ENCODE results near the gene RGS7.

The RGS7 gene

DNA sequence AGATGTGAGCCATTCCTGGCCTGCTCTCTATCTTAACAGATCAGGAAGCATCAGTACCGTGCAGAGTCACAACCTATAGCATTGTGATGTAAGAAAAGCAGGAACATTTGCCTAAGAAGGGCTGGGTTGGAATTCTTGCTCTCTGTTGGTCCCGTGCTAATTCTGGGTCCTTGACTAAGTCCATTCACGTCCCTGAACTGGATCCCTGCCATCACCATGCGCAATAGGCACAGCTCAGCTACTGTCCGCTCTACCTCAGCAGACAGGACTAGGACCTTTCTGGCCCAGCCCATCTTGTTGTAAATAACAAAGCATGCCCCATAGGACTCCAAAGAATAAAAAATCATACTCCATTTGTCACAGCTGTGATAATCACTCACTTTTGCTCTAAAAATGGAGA is 175.0 kb downstream of the RGS7 start:
- TF ChIP-seq, protein P1, sequence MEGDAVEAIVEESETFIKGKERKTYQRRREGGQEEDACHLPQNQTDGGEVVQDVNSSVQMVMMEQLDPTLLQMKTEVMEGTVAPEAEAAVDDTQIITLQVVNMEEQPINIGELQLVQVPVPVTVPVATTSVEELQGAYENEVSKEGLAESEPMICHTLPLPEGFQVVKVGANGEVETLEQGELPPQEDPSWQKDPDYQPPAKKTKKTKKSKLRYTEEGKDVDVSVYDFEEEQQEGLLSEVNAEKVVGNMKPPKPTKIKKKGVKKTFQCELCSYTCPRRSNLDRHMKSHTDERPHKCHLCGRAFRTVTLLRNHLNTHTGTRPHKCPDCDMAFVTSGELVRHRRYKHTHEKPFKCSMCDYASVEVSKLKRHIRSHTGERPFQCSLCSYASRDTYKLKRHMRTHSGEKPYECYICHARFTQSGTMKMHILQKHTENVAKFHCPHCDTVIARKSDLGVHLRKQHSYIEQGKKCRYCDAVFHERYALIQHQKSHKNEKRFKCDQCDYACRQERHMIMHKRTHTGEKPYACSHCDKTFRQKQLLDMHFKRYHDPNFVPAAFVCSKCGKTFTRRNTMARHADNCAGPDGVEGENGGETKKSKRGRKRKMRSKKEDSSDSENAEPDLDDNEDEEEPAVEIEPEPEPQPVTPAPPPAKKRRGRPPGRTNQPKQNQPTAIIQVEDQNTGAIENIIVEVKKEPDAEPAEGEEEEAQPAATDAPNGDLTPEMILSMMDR (conservative IDR thresholded peaks at IDR 0.05; ENCODE audit: low read depth): no peak
- DNase-seq (ENCODE audit: low spot score): no peak
- H3K27ac ChIP-seq: no peak overlapping the region
- ChIA-PET POLR2A (ENCODE audit: low non-redundant PET) (no interaction called here), CTCF (interaction anchor here (0.6 kb wide), 2 partner anchors 393 to 446 kb away, joined by 3 read pairs; no protein-coding TSS in a partner anchor)

DNA sequence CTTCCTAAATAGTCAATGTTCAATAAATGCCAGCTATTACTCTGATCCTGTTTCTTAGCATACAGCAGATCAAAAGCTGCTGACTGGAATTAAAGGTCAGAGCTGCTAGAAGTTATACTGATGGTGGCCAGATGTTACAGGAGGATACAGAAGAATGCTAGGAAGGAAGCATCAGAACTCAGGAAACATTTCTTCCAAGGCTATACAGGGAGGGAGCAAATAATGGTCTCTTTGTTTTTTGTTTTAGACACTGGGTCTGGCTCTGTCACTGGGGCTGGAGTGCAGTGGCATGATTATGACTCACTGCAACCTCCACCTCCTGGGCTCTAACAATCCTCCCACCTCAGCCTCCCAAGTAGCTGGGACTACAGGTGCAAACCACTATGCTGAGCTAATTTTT is 175.5 kb downstream of the RGS7 start:
- DNase-seq (ENCODE audit: low spot score): no peak
- POLR2A ChIA-PET (ENCODE audit: low non-redundant PET): no interaction called here
- no peak overlapping the region for H3K27ac ChIP-seq
- TF ChIP-seq, protein P1 (conservative IDR thresholded peaks at IDR 0.05; ENCODE audit: low read depth): no peak
- CTCF ChIA-PET: interaction anchor here (0.5 to 0.6 kb wide), 2 partner anchors 59 to 446 kb away, joined by 3 read pairs; no protein-coding TSS in a partner anchor

DNA sequence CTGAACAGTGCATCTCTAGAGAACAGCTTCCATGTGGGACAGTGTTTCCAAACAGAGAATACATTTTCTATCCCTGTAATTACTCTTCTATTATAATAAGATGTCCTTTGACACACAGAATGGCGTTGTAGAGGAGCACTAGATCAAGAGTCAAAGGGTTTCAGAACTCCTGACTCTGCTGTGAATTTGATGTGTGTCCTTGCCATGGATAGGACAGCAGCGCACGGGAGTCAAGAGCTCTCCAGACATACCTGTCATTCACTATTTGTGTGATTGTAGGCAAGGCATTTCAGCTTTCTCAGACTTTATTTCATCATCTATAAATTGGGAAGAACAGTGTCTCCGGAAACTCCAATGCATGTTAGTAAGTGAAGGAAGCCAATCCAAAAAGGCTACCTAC is 176.4 kb downstream of the RGS7 start:
- no peak overlapping the region for H3K27ac ChIP-seq
- no peak for DNase-seq (ENCODE audit: low spot score)
- TF ChIP-seq, protein P1 (conservative IDR thresholded peaks at IDR 0.05; ENCODE audit: low read depth): no peak
- ChIA-PET POLR2A (ENCODE audit: low non-redundant PET) (no interaction called here), CTCF (no interaction called here)

DNA sequence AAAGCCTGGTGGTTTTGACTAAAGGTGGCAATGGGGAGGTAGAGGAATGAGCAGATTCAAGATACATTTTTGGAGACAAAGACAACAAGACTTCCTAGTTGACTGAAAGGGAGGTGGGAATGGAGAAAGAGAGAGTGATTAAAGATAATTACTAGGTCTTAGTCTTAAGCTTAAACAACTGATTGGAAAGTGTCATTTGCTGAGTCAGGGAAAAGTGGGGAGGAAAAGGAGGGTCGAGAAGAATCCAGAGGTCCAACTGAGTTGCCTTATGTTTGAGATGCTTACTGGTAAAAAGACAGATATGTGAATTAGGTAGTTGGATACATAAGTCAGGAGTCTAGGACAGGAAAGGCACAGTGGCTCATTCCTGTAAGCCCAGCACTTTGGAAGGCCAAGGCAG is 179.3 kb downstream of the RGS7 start:
- H3K27ac ChIP-seq: no peak overlapping the region
- ChIA-PET CTCF (no interaction called here), POLR2A (ENCODE audit: low non-redundant PET) (no interaction called here)
- no peak for DNase-seq (ENCODE audit: low spot score)
- TF ChIP-seq, protein P1 (conservative IDR thresholded peaks at IDR 0.05; ENCODE audit: low read depth): no peak

DNA sequence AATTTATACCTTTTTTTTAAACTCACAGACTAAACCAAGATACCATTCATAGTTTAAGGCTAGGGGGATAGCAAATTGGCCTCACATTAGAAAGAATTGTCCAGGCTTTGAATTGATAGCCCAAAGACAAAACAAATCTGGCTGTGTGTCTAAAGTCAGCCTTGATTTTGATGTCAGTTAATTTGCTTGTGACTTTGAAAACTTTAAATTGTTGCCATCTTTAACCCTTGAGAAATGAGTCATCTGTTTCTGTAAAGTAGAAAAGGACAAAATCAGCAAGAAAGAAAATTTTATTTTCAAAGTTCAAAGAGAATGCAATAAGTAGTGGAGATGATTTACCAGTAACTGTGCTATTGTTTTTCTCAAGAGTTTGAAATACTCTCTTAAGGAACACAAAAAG is 184.5 kb downstream of the RGS7 start:
- CTCF ChIA-PET: no interaction called here
- no peak overlapping the region for H3K27ac ChIP-seq
- no peak for DNase-seq (ENCODE audit: low spot score)
- TF ChIP-seq, protein P1 (conservative IDR thresholded peaks at IDR 0.05; ENCODE audit: low read depth): no peak
- POLR2A ChIA-PET (ENCODE audit: low non-redundant PET): no interaction called here

DNA sequence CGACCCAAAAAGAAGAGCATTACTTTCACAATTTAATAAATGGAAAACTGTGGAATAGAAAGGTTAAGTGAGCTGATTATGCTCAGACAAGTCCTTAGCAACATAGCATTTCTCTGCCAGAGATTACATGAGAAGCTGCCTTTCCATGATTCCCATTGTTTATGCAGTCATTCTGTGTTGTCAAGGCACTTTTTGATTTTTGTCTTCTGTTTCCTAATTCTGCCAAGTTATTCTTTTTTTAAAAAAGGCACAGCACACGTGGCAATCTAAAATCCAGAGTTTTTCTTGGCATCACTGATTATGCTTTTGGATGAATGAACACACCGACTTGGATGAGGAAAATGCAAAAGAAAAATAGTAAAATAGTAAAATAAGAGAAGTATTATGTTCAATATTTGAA is 185.0 kb downstream of the RGS7 start:
- CTCF ChIA-PET: no interaction called here

More for the DNA sequence above, 185.0 kb downstream of the RGS7 start:
- TF ChIP-seq, protein P1 (conservative IDR thresholded peaks at IDR 0.05; ENCODE audit: low read depth): no peak
- POLR2A ChIA-PET (ENCODE audit: low non-redundant PET): no interaction called here
- no peak for DNase-seq (ENCODE audit: low spot score)
- H3K27ac ChIP-seq: no peak overlapping the region
